CD4-positive, alpha-beta T cell treated with Interferon gamma for 1 hour (primary cell): ENCODE results near the gene TAF3.

Experiments used
- DNase-seq: peaks from one replicate; pipeline ENCODE4 v3.0.0-alpha.2; 2020

TAF3 gene

DNA sequence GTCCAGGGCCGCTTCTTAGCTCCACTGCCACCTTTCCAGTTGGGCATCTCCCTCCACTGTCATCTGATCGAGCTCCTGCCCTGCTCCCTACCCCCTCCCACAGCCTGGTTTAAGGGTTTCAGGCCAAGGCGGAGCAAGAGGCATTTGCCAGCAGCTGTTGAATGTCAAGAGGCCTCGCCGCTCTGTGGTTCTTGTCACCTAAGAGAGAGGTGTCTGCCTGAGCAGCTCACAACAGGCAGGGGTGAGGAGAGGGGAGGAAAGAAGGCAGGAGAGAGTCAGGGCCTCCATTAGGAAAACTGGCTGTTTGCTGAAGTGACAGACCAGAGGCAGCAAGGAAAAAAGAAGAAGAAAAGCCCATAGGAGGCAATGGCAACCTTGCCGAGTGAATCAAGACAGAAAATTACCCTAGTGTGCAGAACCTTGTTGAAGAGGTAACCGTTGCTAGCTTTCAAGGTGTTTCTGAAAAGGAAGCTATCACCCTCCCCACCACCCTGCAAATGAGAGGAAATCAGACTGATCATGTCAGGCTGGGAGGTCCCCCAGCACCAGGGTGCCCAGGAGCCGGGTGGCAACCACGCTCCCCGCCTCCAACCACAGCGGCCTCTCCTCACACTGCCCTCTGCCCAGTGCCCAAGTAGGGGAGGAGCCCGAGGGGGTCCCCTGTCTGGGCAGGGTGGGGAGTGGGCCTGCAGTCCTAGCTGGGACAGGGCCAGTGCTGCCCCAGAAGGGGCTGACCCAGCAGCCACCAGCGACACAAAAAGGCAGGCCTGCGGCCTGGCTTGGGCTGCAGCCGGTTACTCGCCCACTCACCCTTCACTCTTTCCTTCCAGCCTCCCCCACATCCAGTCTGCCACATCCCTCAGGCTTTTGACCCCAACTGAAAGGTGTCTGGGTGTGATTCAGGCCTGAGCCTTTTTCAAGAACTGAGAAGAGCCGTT is 243.2 kb downstream of the TAF3 start:
- peak; percentile 45 for DNase-seq

- no peak for DNase-seq
These were observed 245.0 kb downstream of the TAF3 start for GRCh38 chr10:8063128-8063908.

DNA sequence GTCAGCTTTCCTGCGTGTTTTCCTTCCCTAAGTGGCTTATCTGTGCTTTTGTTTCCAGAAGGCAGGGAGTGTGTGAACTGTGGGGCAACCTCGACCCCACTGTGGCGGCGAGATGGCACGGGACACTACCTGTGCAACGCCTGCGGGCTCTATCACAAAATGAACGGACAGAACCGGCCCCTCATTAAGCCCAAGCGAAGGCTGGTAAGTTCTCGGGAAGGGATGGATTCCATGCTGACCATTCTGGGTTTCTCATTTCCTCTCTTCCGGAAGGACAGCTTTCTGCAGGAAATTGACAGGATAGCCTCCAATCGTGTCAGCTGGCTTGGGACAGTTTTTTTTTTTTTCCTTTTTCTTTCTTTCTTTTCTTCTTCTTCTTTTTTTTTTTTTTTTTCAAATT is 245.6 kb downstream of the TAF3 start:
- no peak for DNase-seq

DNA sequence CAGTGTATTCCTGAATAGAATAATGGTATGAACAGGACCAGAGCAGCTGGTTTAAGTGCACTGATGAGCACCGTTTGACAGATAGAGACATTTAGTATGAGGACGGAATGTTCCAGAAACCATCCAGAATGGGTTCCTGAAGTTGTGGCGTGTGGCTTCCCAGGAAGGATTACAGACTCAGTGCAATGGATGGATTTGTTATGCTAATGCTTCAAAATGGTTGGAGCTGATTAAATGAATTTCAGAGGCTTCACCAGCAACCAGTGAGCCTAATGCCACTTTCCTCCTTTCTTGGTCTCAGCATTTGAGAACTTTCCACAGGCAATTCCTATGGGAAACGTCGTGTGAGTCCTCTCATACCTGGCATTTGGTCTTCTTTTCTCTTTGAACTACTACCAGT is 246.1 kb downstream of the TAF3 start:
- DNase-seq: no peak

DNA sequence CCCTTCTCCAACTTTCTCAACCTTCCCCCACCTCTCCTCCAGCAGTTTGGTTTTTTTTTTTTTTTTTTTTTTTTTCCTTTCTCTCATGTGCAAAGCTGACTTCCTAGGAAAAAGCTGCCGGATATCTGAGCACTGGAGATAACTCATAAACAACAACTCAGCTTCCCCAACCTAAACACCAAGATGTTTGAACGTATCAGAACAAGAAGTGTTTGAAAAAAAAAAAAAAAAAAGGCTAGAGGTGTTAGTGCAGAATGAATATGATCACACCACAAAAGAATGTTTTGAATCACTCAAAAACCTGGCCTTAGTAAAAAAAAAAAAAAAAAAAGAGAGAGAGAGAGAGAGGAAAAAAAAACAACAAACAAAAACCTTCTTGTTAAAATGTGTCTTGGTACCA is 247.3 kb downstream of the TAF3 start:
- no peak for DNase-seq

DNA sequence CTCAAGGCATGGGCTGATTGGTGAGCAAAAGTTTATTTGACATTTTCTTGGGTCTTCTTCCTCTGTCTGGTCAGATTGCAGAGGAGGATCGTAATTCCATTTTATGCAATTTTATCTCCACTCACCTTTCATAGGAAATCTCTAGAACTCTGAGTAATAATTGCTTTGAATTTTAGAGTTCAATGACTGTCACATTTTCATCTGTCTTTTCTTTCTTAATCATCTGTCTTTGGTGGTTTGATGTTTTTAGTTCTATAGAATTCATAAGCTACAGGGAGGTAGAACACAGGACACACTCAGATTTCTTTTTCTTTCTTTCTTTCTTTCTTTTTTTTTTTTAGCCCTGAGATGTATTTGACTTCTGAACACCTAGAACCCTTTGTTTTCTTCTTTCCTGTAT is 247.8 kb downstream of the TAF3 start:
- no peak for DNase-seq
